Activated CD4-positive, alpha-beta T cell treated with anti-CD3 and anti-CD28 coated beads for 36 hours (primary cell): ENCODE results near the gene DPYSL3. TPM values are rescaled to one million over a fixed set of nuclear protein-coding genes. Genes with fewer than 3 reads are reported as not detected.

Experiments
- ATAC-seq: fragments of 200-7000 bp; cut with Tn5 transposase; one replicate; pipeline ENCODE4 v1.10.0; 2021; ENCODE audit warnings: mild to moderate bottlenecking, moderate library complexity
- CTCF ChIA-PET: fragments of 350-600 bp; sonication (Branson Sonifier 250); formaldehyde crosslinking; loops from one replicate; lab custom pipeline; 2021; ENCODE audit warnings: antibody characterized with exemption; lab: Charles Lee
- POLR2A ChIA-PET: fragments of 350-600 bp; sonication (Branson Sonifier 250); formaldehyde crosslinking; loops from one replicate; lab custom pipeline; 2021; ENCODE audit warnings: antibody characterized with exemption, inconsistent platforms; lab: Charles Lee
- DNase-seq: peaks from one replicate; pipeline ENCODE4 v3.0.0-alpha.2; 2020
- H3K27ac Mint-ChIP-seq: one replicate; pipeline ENCODE4 v1.8.0; 2021; ENCODE audit warnings: mixed read lengths
- H3K27me3 Mint-ChIP-seq: one replicate; pipeline ENCODE4 v1.8.0; 2021; ENCODE audit warnings: mixed read lengths
- H3K36me3 Mint-ChIP-seq: one replicate; pipeline ENCODE4 v1.8.0; 2021; ENCODE audit warnings: low read depth, mixed read lengths
- H3K4me1 Mint-ChIP-seq: one replicate; pipeline ENCODE4 v1.8.0; 2021; ENCODE audit warnings: mixed read lengths
- H3K4me3 Mint-ChIP-seq: one replicate; pipeline ENCODE4 v1.8.0; 2021; ENCODE audit warnings: mild to moderate bottlenecking, moderate library complexity, mixed read lengths
- H3K9me3 Mint-ChIP-seq: one replicate; pipeline ENCODE4 v1.8.0; 2021; ENCODE audit warnings: low read depth, mixed read lengths
- intact Hi-C, 2 experiments: fragments of 100-400 bp; cut with DNase I in 1 of 2; cut with micrococcal nuclease in 1 of 2; formaldehyde crosslinking; loops; one replicate each; pipeline versions ENCODE4 v1.14.2 to v1.15.1; 2022 to 2024; cut with DNase I, micrococcal nuclease
- total RNA-seq, 2 experiments: library from RNA; stranded (reverse); gene quantifications; one replicate each; pipeline ENCODE4 v1.2.3, GENCODE V29; 2021

DPYSL3 gene
- total RNA-seq, 2 experiments from 2014 or later = 0.16 to 0.18 TPM

GRCh38 chr5:147393874-147394672 lies 115.8 kb downstream of the DPYSL3 start:
- no peak for DNase-seq
- no peak for ATAC-seq
- no peaks in the 10 kb centered on the region for H3K36me3 Mint-ChIP-seq
- POLR2A ChIA-PET = no interaction called here
- H3K27me3 Mint-ChIP-seq = peaks cover 5% of the 10 kb centered on the region
- no peak overlapping the region for H3K4me3 Mint-ChIP-seq
- no peaks in the 10 kb centered on the region for H3K9me3 Mint-ChIP-seq
- no peak overlapping the region for H3K27ac Mint-ChIP-seq
- CTCF ChIA-PET = no interaction called here
- intact Hi-C loops = no loop called here
- H3K4me1 Mint-ChIP-seq = no peaks in the 10 kb centered on the region

- DNase-seq (peak; percentile 11), ATAC-seq (no peak)
- no peak overlapping the region for H3K27ac Mint-ChIP-seq
- H3K9me3 Mint-ChIP-seq = no peaks in the 10 kb centered on the region
- POLR2A ChIA-PET = no interaction called here
- H3K4me1 Mint-ChIP-seq = no peaks in the 10 kb centered on the region
- intact Hi-C loops = no loop called here
- peaks cover 5% of the 10 kb centered on the region for H3K27me3 Mint-ChIP-seq
- H3K4me3 Mint-ChIP-seq = no peak overlapping the region
- CTCF ChIA-PET = interaction anchor here (1.0 kb wide), 1 partner anchor 168 kb away, joined by 3 read pairs; no protein-coding TSS in a partner anchor
- no peaks in the 10 kb centered on the region for H3K36me3 Mint-ChIP-seq
Observed at GRCh38 chr5:147391781-147392180, 118.1 kb downstream of the DPYSL3 start.

- CTCF ChIA-PET = no interaction called here
- Mint-ChIP-seq H3K9me3 (no peaks in the 10 kb centered on the region), H3K27me3 (peaks cover 5% of the 10 kb centered on the region), H3K27ac (no peak overlapping the region), H3K4me3 (no peak overlapping the region), H3K4me1 (no peaks in the 10 kb centered on the region), H3K36me3 (no peaks in the 10 kb centered on the region)
- intact Hi-C loops = no loop called here
- POLR2A ChIA-PET = no interaction called here
- DNase-seq (no peak), ATAC-seq (no peak)
Observed at GRCh38 chr5:147390654-147391225, 119.1 kb downstream of the DPYSL3 start.

GRCh38 chr5:147388184-147389108 lies 121.4 kb downstream of the DPYSL3 start:
- no peak for DNase-seq
- POLR2A ChIA-PET = interaction anchor here (0.8 kb wide), 1 partner anchor 15 kb away, joined by 3 read pairs; no protein-coding TSS in a partner anchor
- no peak for ATAC-seq
- CTCF ChIA-PET = interaction anchor here (0.6 to 0.7 kb wide), 2 partner anchors 71 to 1054 kb away, joined by 3 read pairs; no protein-coding TSS in a partner anchor
- Mint-ChIP-seq H3K27ac (no peak overlapping the region), H3K36me3 (no peaks in the 10 kb centered on the region), H3K27me3 (peaks cover 5% of the 10 kb centered on the region), H3K9me3 (no peaks in the 10 kb centered on the region), H3K4me3 (no peak overlapping the region), H3K4me1 (no peaks in the 10 kb centered on the region)
- intact Hi-C loops = no loop called here

DNA sequence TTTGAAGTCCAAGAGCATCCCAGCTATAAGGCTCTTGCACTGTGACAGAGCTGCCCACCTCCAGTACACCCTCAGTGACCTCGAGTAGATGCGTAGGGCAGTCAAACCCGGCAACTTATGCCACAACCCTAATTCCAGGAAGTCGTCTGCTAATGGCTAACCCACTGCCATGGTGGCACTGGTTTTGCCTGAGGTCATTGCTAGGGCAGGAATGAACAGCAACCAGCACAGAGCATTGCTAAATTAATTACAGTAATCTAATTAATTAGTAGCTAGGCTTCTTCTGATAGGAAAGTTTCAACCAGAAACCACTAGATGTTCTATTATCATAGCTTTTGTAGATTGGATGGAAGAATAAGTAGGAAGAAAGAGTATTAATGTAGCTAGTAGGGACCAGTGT lies 122.8 kb downstream of the DPYSL3 start:
- ATAC-seq (no peak), DNase-seq (no peak)
- Mint-ChIP-seq H3K27me3 (peaks cover 5% of the 10 kb centered on the region), H3K36me3 (no peaks in the 10 kb centered on the region), H3K4me3 (no peak overlapping the region), H3K9me3 (no peaks in the 10 kb centered on the region), H3K4me1 (no peaks in the 10 kb centered on the region), H3K27ac (no peak overlapping the region)
- ChIA-PET CTCF (no interaction called here), POLR2A (no interaction called here)
- intact Hi-C loops = no loop called here

- Mint-ChIP-seq H3K36me3 (no peaks in the 10 kb centered on the region), H3K4me1 (no peaks in the 10 kb centered on the region), H3K4me3 (no peak overlapping the region), H3K27me3 (no peaks in the 10 kb centered on the region), H3K27ac (no peak overlapping the region), H3K9me3 (no peaks in the 10 kb centered on the region)
- ATAC-seq (no peak), DNase-seq (no peak)
- POLR2A ChIA-PET = no interaction called here
- intact Hi-C loops = no loop called here
- CTCF ChIA-PET = no interaction called here
Observed at GRCh38 chr5:147384346-147385193, 125.3 kb downstream of the DPYSL3 start.

DNA sequence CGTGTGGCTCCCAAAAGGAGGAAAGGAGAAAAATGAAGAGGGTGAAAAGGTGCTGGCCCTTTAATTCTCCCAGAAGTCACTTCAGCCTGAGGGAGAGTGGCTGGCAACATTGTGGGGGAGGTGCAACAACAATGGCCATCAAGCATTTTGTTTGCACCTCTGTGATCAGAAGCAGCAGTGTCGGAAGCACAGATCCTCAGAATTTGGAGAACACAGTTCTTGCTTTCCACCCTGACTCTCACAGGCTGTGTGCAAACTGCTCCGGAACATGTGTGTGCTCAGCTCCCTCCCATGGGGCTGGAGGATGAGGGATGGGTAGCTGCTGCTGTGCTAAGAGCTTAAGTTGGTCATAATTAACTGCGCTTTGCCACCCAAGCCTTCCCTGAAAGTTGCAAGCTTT lies 127.1 kb downstream of the DPYSL3 start:
- Mint-ChIP-seq H3K9me3 (no peaks in the 10 kb centered on the region), H3K4me1 (no peaks in the 10 kb centered on the region), H3K36me3 (no peaks in the 10 kb centered on the region), H3K27me3 (no peaks in the 10 kb centered on the region), H3K4me3 (no peak overlapping the region), H3K27ac (no peak overlapping the region)
- DNase-seq (no peak), ATAC-seq (no peak)
- ChIA-PET POLR2A (no interaction called here), CTCF (no interaction called here)
- intact Hi-C loops = no loop called here

- no peak for ATAC-seq
- Mint-ChIP-seq H3K27me3 (peaks cover 4% of the 10 kb centered on the region), H3K4me1 (no peaks in the 10 kb centered on the region), H3K36me3 (no peaks in the 10 kb centered on the region), H3K27ac (no peak overlapping the region), H3K4me3 (no peak overlapping the region), H3K9me3 (no peaks in the 10 kb centered on the region)
- intact Hi-C loops = no loop called here
- CTCF ChIA-PET = no interaction called here
- DNase-seq = no peak
- POLR2A ChIA-PET = no interaction called here
Observed at GRCh38 chr5:147381555-147381954, 128.3 kb downstream of the DPYSL3 start.

GRCh38 chr5:147377682-147378081 lies 132.2 kb downstream of the DPYSL3 start:
- peaks cover 4% of the 10 kb centered on the region for H3K27me3 Mint-ChIP-seq
- no peak overlapping the region for H3K27ac Mint-ChIP-seq
- intact Hi-C loops = no loop called here
- H3K4me1 Mint-ChIP-seq = no peaks in the 10 kb centered on the region
- H3K9me3 Mint-ChIP-seq = no peaks in the 10 kb centered on the region
- POLR2A ChIA-PET = no interaction called here
- CTCF ChIA-PET = no interaction called here
- DNase-seq = no peak
- H3K36me3 Mint-ChIP-seq = no peaks in the 10 kb centered on the region
- H3K4me3 Mint-ChIP-seq = no peak overlapping the region
- no peak for ATAC-seq

GRCh38 chr5:147375151-147375550 lies 134.7 kb downstream of the DPYSL3 start:
- ATAC-seq (no peak), DNase-seq (no peak)
- no peak overlapping the region for H3K4me3 Mint-ChIP-seq
- CTCF ChIA-PET = no interaction called here
- H3K36me3 Mint-ChIP-seq = no peaks in the 10 kb centered on the region
- peaks cover 8% of the 10 kb centered on the region for H3K27me3 Mint-ChIP-seq
- no peaks in the 10 kb centered on the region for H3K9me3 Mint-ChIP-seq
- POLR2A ChIA-PET = no interaction called here
- H3K27ac Mint-ChIP-seq = no peak overlapping the region
- intact Hi-C loops = no loop called here
- no peaks in the 10 kb centered on the region for H3K4me1 Mint-ChIP-seq

DNA sequence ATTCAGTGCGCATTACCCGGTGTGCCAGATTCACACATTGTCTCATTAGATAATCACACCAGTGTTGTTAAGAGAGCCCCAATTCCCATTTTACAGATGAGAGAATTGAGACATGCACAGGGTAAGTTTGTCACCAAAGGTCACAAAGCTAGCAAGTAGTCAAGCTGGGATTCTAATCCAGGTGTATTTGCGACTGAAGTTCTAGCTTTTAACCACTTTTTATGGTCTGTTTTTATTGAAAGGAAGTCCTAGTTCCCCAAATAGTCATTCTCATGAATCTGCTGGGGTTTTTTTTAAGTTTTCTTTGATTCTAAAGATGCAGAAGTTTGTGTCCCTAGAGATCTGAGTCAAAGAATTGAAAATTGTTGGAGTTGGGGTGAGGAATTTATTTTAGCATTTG lies 136.5 kb downstream of the DPYSL3 start:
- Mint-ChIP-seq H3K27me3 (peaks cover 8% of the 10 kb centered on the region), H3K4me3 (no peak overlapping the region), H3K36me3 (no peaks in the 10 kb centered on the region), H3K4me1 (no peaks in the 10 kb centered on the region), H3K27ac (no peak overlapping the region), H3K9me3 (no peaks in the 10 kb centered on the region)
- DNase-seq (no peak), ATAC-seq (no peak)
- CTCF ChIA-PET = no interaction called here
- intact Hi-C loops = no loop called here
- POLR2A ChIA-PET = interaction anchor here (0.6 kb wide), 1 partner anchor 16 kb away, joined by 3 read pairs; no protein-coding TSS in a partner anchor
